Measurements from ENCODE around the gene ZNF790.

Gene ZNF790

DNA sequence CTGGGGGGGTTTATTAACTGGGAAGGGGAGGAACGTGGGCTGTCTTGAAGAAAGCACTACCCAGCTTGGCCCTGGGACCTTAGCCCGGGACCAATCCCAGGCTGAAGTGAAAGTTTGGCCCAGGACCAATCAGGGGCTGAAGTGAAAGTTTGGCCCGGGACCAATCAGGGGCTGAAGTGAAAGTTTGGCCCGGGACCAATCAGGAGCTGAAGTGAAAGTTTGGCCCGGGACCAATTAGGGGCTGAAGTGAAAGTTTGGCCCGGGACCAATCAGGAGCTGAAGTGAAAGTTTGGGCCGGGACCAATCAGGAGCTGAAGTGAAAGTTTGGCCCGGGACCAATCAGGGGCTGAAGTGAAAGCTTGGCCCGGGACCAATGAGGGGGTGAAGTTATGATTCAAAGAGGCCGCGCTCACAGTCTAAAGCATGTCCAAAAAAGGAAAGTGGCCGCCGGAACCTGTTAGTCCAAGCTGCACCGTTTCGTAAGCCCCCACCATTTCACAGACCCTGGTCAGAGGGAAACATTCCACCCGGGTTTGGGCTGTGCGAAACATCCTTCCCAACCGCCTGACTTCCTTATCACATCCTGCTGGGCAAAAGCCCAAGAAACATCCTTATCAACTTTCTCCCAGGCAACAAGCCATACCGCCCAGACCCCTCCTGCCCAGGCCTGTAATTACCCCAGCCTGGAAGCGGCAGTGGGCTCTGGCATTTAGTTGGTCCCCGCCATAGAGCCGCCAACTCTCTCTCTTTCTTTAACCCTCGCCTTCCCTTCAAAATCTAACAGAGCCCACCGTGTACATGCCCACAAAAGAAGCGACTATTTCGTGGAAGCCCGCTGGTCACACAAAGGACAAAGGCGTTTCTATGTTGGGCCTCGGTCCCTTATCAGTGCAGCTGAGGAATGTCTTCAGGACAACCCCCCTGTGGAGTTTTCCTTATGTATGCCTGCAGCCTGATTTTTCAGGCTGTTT is 66.6 kb downstream of the ZNF790 start:
- Histone ChIP-seq H3K27ac (ENCODE audit: low read depth, low read length) (peak overlapping the region; percentile 69), H2AFZ (ENCODE audit: low read length, unreplicated experiment) (peak overlapping the region; percentile 72), H3K27me3 (ENCODE audit: insufficient read depth, low read length) (no peaks in the 10 kb centered on the region)

More for the DNA sequence above, 66.6 kb downstream of the ZNF790 start:
- no peaks in the 10 kb centered on the region for H3K4me1 ChIP-seq (ENCODE audit: control insufficient read depth, insufficient read depth, low read length, unreplicated experiment)
- peaks cover under 1% of the 10 kb centered on the region; the same call in 1 of the 2 replicates for H3K36me3 ChIP-seq (ENCODE audit: insufficient read depth, low read length)
- peaks cover 11% of the 10 kb centered on the region for H3K79me2 ChIP-seq (ENCODE audit: control insufficient read depth, insufficient read depth, low read length, unreplicated experiment)
- peak overlapping the region; percentile 94 for H3K4me3 ChIP-seq (ENCODE audit: low read depth, low read length)

Measured in ACC112 (cell line).